H1 (cell line): ENCODE results near the gene SYDE2. TPM values are rescaled to one million over a fixed set of nuclear protein-coding genes. Genes with fewer than 3 reads are reported as not detected.

Experiments used
- HDAC6 ChIP-seq: IDR thresholded peaks from one replicate; pipeline ENCODE4 v1.7.1; 2012; ENCODE audit warnings: low read depth, mild to moderate bottlenecking, inconsistent platforms, low read length, moderate library complexity
- RNF2 ChIP-seq: fragments of 200-900, 300-1000 bp; sonication (generic); IDR thresholded peaks from 2 replicates; pipeline ENCODE4 v1.7.1; 2016; ENCODE audit warnings: borderline replicate concordance, low read depth, mild to moderate bottlenecking, antibody characterized with exemption, low read length; ENCODE audit not compliant: poor library complexity, severe bottlenecking; ENCODE audit errors: missing control alignments
- polyA plus RNA-seq, 7 experiments: library from polyadenylated mRNA; depleted of rRNA in 3 of 7; stranded (reverse) in 5 of 7; unstranded in 2 of 7; fragments of >200 nt in 5 of 7; fragments of 200-250 nt in 2 of 7; gene quantifications; 1 replicate in 5 of 7; 2 replicates in 1 of 7; 4 replicates in 1 of 7; pipeline versions ENCODE4 v1.2.1 to v1.2.3, GENCODE V29; 2011 to 2013; ENCODE audit warnings: missing spikeins in 2 of 7, mixed read lengths in 2 of 7
- total RNA-seq: library from RNA; stranded (reverse); fragmentation: NEBNext Ultra II Directional; extraction: Animal tissue kit (Norgen Biotek cat#: 25700); gene quantifications from 2 replicates; pipeline ENCODE4 v1.2.1, GENCODE V29; 2021
- TF ChIP-seq, protein P1 (sequence below): fragments of 300-600 bp; sonication (generic); IDR thresholded peaks from 2 replicates; pipeline ENCODE4 v1.7.1; 2012; ENCODE audit warnings: low read length, moderate library complexity, mild to moderate bottlenecking, inconsistent platforms; ENCODE audit not compliant: insufficient replicate concordance

The SYDE2 gene
- total and polyA plus RNA-seq, 2 of the 8 experiments (the other 6 are each of a cell fraction or from before 2014, with no cell fraction given): 1.6 to 14.6 TPM

DNA sequence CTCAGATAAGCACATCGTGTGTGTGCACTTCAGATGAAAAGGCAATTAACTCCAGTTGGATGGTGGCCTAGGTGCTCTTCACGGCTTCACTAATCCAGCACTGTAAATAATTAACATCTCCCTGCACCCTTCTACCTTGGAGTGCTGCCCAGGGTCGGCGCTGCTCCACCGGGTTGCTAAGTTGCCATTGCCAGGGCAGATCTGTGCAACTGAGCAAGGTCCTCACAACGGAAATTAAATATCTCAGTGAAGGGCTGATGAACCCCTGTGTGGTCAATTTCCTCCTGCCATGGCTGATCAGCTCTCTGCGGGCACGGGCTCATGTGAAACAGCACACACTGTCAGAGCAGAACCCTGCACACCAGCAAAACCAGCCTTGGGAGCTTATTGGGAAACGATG is 63.2 kb downstream of the SYDE2 start (continued):
- TF ChIP-seq RNF2: no peak
- TF ChIP-seq, protein P1, sequence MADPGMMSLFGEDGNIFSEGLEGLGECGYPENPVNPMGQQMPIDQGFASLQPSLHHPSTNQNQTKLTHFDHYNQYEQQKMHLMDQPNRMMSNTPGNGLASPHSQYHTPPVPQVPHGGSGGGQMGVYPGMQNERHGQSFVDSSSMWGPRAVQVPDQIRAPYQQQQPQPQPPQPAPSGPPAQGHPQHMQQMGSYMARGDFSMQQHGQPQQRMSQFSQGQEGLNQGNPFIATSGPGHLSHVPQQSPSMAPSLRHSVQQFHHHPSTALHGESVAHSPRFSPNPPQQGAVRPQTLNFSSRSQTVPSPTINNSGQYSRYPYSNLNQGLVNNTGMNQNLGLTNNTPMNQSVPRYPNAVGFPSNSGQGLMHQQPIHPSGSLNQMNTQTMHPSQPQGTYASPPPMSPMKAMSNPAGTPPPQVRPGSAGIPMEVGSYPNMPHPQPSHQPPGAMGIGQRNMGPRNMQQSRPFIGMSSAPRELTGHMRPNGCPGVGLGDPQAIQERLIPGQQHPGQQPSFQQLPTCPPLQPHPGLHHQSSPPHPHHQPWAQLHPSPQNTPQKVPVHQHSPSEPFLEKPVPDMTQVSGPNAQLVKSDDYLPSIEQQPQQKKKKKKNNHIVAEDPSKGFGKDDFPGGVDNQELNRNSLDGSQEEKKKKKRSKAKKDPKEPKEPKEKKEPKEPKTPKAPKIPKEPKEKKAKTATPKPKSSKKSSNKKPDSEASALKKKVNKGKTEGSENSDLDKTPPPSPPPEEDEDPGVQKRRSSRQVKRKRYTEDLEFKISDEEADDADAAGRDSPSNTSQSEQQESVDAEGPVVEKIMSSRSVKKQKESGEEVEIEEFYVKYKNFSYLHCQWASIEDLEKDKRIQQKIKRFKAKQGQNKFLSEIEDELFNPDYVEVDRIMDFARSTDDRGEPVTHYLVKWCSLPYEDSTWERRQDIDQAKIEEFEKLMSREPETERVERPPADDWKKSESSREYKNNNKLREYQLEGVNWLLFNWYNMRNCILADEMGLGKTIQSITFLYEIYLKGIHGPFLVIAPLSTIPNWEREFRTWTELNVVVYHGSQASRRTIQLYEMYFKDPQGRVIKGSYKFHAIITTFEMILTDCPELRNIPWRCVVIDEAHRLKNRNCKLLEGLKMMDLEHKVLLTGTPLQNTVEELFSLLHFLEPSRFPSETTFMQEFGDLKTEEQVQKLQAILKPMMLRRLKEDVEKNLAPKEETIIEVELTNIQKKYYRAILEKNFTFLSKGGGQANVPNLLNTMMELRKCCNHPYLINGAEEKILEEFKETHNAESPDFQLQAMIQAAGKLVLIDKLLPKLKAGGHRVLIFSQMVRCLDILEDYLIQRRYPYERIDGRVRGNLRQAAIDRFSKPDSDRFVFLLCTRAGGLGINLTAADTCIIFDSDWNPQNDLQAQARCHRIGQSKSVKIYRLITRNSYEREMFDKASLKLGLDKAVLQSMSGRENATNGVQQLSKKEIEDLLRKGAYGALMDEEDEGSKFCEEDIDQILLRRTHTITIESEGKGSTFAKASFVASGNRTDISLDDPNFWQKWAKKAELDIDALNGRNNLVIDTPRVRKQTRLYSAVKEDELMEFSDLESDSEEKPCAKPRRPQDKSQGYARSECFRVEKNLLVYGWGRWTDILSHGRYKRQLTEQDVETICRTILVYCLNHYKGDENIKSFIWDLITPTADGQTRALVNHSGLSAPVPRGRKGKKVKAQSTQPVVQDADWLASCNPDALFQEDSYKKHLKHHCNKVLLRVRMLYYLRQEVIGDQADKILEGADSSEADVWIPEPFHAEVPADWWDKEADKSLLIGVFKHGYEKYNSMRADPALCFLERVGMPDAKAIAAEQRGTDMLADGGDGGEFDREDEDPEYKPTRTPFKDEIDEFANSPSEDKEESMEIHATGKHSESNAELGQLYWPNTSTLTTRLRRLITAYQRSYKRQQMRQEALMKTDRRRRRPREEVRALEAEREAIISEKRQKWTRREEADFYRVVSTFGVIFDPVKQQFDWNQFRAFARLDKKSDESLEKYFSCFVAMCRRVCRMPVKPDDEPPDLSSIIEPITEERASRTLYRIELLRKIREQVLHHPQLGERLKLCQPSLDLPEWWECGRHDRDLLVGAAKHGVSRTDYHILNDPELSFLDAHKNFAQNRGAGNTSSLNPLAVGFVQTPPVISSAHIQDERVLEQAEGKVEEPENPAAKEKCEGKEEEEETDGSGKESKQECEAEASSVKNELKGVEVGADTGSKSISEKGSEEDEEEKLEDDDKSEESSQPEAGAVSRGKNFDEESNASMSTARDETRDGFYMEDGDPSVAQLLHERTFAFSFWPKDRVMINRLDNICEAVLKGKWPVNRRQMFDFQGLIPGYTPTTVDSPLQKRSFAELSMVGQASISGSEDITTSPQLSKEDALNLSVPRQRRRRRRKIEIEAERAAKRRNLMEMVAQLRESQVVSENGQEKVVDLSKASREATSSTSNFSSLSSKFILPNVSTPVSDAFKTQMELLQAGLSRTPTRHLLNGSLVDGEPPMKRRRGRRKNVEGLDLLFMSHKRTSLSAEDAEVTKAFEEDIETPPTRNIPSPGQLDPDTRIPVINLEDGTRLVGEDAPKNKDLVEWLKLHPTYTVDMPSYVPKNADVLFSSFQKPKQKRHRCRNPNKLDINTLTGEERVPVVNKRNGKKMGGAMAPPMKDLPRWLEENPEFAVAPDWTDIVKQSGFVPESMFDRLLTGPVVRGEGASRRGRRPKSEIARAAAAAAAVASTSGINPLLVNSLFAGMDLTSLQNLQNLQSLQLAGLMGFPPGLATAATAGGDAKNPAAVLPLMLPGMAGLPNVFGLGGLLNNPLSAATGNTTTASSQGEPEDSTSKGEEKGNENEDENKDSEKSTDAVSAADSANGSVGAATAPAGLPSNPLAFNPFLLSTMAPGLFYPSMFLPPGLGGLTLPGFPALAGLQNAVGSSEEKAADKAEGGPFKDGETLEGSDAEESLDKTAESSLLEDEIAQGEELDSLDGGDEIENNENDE: no peak
- no peak for TF ChIP-seq HDAC6
- TF ChIP-seq, all 59 proteins: peak for 0
